ENCODE results near the gene CARMIL3. TPM values are rescaled to one million over a fixed set of nuclear protein-coding genes. Genes with fewer than 3 reads are reported as not detected.
"Not testable (repeated sequence)": the region's sequence is repeated elsewhere in the genome, so short reads cannot be mapped to it uniquely, and the experiment has no call there.

The CARMIL3 gene
- total RNA-seq, 1 donor from 2014 or later, result 1.5 TPM

GRCh38 chr14:24094841-24095270 lies 43.0 kb downstream of the CARMIL3 start:
- peak; percentile 72 for DNase-seq
- Mint-ChIP-seq H3K4me3 (peak overlapping the region; percentile 94), H3K36me3 (ENCODE audit: low read depth) (peaks cover 27% of the 10 kb centered on the region), H3K4me1 (peaks cover 34% of the 10 kb centered on the region), H3K27me3 (no peaks in the 10 kb centered on the region), H3K27ac (peak overlapping the region; percentile 94), H3K9me3 (no peaks in the 10 kb centered on the region)
- intact Hi-C loops (cut with micrococcal nuclease), result loop anchor here (1.0 to 5.0 kb wide), 7 partner anchors 14 to 108 kb away; partner anchors contain the start of genes DCAF11, DHRS4L2, IRF9 and NRL

DNA sequence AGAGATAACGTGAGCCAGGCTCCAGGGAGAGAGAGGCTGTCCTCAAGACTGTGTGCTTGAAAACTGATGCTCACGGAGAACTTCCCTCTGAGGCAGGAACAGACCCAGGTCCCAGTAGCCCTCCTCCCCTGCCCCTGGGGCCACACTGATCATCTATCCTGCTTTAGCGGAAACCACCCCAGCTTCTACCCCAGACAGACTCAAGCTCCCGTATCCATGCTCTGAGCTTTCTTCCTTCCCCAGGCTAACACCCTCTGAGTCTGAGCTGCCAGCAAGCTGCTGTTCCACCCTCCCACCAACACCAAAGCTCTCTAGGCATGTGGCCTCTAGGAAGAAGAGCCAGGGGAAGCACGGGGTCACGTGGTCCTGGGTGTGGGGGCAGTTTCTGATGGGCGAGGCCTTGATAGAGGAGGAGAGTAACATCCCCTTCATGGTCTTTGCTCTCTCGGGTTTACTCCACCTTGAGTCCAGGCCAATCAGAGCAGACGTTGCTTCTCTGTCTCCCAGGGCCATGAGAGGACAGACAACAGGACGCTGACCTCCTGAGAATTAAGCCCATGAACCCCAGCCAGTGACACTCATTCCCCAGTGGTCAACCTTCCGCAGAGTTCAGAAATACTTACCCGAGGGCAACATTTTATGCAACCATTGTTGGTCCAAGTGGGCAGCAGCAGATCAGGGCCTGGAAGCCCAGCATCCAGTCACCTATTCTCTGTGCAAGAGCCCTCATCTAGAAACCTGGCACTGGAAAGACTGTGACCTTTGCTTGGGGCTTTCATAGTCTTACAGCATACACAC lies 43.7 kb downstream of the CARMIL3 start:
- intact Hi-C loops (cut with micrococcal nuclease), result loop anchor here (1.0 to 2.0 kb wide), 3 partner anchors 14 to 66 kb away; partner anchors contain the start of genes IRF9, PSME2 and RNF31
- no peaks in the 10 kb centered on the region for H3K27me3 Mint-ChIP-seq
- H3K9me3 Mint-ChIP-seq, result no peaks in the 10 kb centered on the region
- peaks cover 32% of the 10 kb centered on the region for H3K36me3 Mint-ChIP-seq (ENCODE audit: low read depth)
- H3K4me3 Mint-ChIP-seq, result peak overlapping the region; percentile 94
- H3K27ac Mint-ChIP-seq, result peak overlapping the region; percentile 94
- peak; percentile 84 for DNase-seq
- H3K4me1 Mint-ChIP-seq, result peaks cover 32% of the 10 kb centered on the region

- Mint-ChIP-seq H3K27ac (peak overlapping the region; percentile 53), H3K36me3 (ENCODE audit: low read depth) (peaks cover 40% of the 10 kb centered on the region), H3K4me3 (peak overlapping the region; percentile 55), H3K9me3 (no peaks in the 10 kb centered on the region), H3K27me3 (no peaks in the 10 kb centered on the region), H3K4me1 (peaks cover 29% of the 10 kb centered on the region)
- no peak for DNase-seq
- intact Hi-C loops (cut with micrococcal nuclease), result no loop called here
These were observed 44.9 kb downstream of the CARMIL3 start for GRCh38 chr14:24096545-24097181.

- Mint-ChIP-seq H3K36me3 (ENCODE audit: low read depth) (peaks cover 51% of the 10 kb centered on the region), H3K27ac (no peak overlapping the region), H3K4me3 (no peak overlapping the region), H3K27me3 (no peaks in the 10 kb centered on the region), H3K4me1 (peaks cover 18% of the 10 kb centered on the region), H3K9me3 (no peaks in the 10 kb centered on the region)
- no peak for DNase-seq
- intact Hi-C loops (cut with micrococcal nuclease), result no loop called here
These were observed 46.6 kb downstream of the CARMIL3 start for GRCh38 chr14:24098229-24098926.

DNA sequence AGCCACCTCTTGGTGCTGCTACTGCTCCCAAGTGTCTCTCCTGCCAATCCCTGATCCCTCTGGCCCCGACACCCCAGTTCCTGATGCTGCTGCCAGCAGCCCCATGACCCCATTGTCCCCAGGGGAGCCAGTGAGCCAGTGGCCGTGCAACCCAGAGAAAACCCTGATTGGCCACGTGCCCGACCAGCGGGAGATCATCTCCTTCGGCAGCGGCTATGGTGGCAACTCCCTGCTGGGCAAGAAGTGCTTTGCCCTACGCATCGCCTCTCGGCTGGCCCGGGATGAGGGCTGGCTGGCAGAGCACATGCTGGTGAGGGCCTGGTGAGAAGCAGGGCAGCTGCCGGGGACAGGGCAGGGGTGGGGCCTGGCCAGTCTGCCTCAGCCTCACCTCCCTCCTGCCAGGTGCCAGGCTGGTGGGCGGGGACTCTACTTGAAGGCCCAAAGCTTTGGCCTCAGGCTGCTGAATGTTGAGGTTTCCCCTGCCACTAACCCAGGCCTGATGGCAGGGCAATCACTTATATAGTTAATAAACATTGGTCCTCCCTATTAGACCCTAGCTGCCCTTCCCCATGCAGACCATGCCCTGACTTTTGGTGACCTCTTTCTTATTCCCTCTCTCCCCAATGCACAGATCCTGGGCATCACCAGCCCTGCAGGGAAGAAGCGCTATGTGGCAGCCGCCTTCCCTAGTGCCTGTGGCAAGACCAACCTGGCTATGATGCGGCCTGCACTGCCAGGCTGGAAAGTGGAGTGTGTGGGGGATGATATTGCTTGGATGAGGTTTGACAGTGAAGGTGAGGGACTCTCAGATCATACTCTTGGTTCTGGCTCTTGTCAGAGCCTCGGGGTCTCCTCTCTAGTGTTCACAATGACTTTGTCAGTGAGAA lies 47.4 kb downstream of the CARMIL3 start:
- H3K36me3 Mint-ChIP-seq (ENCODE audit: low read depth), result peaks cover 59% of the 10 kb centered on the region
- H3K4me1 Mint-ChIP-seq, result peaks cover 15% of the 10 kb centered on the region
- H3K4me3 Mint-ChIP-seq, result no peak overlapping the region
- H3K27ac Mint-ChIP-seq, result no peak overlapping the region
- H3K27me3 Mint-ChIP-seq, result no peaks in the 10 kb centered on the region
- intact Hi-C loops (cut with micrococcal nuclease), result no loop called here
- H3K9me3 Mint-ChIP-seq, result no peaks in the 10 kb centered on the region
- DNase-seq, result no peak

- no peak overlapping the region for H3K27ac Mint-ChIP-seq
These were observed 48.6 kb downstream of the CARMIL3 start for GRCh38 chr14:24100197-24100981.

GRCh38 chr14:24100982-24101494 lies 49.2 kb downstream of the CARMIL3 start:
- H3K4me3 Mint-ChIP-seq, result no peak overlapping the region
- no peaks in the 10 kb centered on the region for H3K27me3 Mint-ChIP-seq
- peaks cover 10% of the 10 kb centered on the region for H3K4me1 Mint-ChIP-seq
- intact Hi-C loops (cut with micrococcal nuclease), result no loop called here
- H3K36me3 Mint-ChIP-seq (ENCODE audit: low read depth), result peaks cover 60% of the 10 kb centered on the region
- no peak for DNase-seq
- no peak overlapping the region for H3K27ac Mint-ChIP-seq
- no peaks in the 10 kb centered on the region for H3K9me3 Mint-ChIP-seq

More at GRCh38 chr14:24100197-24100981, 48.6 kb downstream of the CARMIL3 start:
- H3K4me3 Mint-ChIP-seq, result no peak overlapping the region
- H3K27me3 Mint-ChIP-seq, result no peaks in the 10 kb centered on the region
- intact Hi-C loops (cut with micrococcal nuclease), result no loop called here
- H3K4me1 Mint-ChIP-seq, result peaks cover 13% of the 10 kb centered on the region
- H3K9me3 Mint-ChIP-seq, result no peaks in the 10 kb centered on the region
- no peak for DNase-seq
- H3K36me3 Mint-ChIP-seq (ENCODE audit: low read depth), result peaks cover 62% of the 10 kb centered on the region

DNA sequence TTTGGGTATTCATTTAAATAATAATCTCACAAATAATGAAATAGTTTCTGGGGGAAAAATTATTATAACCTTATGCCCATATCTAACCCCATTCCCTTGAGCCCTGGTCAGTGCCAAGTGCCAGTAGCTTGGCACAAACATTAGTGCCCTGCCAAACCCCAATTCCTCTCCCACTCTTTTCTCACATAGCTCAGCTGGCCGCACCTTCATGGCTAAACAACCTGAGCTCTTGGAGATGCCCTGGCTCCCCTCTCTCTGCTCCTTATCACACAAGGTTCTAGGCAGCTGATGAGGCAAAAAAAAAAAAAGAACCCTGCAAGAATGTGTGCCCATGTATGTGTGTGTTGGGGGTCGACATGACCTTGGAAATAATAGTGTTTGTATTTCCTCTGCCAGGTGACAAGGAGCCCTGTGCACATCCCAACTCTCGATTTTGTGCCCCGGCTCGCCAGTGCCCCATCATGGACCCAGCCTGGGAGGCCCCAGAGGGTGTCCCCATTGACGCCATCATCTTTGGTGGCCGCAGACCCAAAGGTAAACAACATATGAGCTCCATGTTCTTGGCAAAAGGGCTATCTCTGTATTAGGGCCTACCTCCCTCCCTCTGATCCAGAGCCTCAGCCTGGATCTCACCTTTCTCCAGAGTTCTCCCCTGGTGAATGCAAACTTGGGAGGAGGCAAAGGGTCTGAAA lies 50.7 kb downstream of the CARMIL3 start:
- intact Hi-C loops (cut with micrococcal nuclease), result no loop called here
- Mint-ChIP-seq H3K4me3 (no peak overlapping the region), H3K27ac (no peak overlapping the region), H3K9me3 (no peaks in the 10 kb centered on the region), H3K36me3 (ENCODE audit: low read depth) (peaks cover 53% of the 10 kb centered on the region), H3K4me1 (peaks cover 8% of the 10 kb centered on the region), H3K27me3 (no peaks in the 10 kb centered on the region)
- DNase-seq, result no peak

GRCh38 chr14:24103451-24103850 lies 51.6 kb downstream of the CARMIL3 start:
- no peaks in the 10 kb centered on the region for H3K27me3 Mint-ChIP-seq
- peaks cover 50% of the 10 kb centered on the region for H3K36me3 Mint-ChIP-seq (ENCODE audit: low read depth)
- intact Hi-C loops (cut with micrococcal nuclease), result no loop called here
- DNase-seq, result no peak
- H3K4me3 Mint-ChIP-seq, result no peak overlapping the region
- peaks cover 13% of the 10 kb centered on the region for H3K4me1 Mint-ChIP-seq
- peak overlapping the region; percentile 2 for H3K27ac Mint-ChIP-seq
- no peaks in the 10 kb centered on the region for H3K9me3 Mint-ChIP-seq

DNA sequence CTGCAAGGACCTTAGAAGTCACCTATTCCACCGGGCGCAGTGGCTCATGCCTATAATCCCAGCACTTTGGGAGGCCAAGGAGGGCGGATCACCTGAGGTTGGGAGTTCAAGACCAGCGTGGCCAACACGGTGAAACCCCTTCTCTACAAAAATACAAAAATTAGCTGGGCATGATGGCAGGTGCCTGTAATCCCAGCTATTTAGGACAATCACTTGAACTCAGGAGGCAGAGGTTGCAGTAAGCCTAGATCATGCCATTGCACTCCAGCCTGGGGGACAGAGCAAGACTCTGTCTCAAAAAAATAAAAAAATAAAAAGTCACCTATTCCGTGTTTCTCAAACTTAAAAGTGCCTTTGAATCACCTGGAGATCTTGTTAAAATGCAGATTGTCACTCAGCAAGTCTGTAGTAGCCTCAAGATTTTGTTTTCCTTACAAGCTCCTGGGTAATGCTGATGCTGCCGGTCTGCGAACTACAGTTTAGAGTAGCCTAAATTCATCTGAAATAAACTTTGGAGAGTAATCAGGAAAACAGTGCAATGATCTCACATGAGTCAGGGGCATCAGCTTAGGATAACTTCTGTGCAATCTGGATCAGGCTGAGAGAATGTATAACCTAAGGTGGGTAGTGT lies 53.9 kb downstream of the CARMIL3 start:
- intact Hi-C loops (cut with micrococcal nuclease); H3K27me3 Mint-ChIP-seq; DNase-seq; H3K4me3 Mint-ChIP-seq; H3K9me3 Mint-ChIP-seq: not testable (repeated sequence)
- peak overlapping the region; percentile 34 for H3K27ac Mint-ChIP-seq
- H3K36me3 Mint-ChIP-seq (ENCODE audit: low read depth), result peaks cover 36% of the 10 kb centered on the region
- H3K4me1 Mint-ChIP-seq, result peaks cover 22% of the 10 kb centered on the region

- Mint-ChIP-seq H3K4me1 (peaks cover 23% of the 10 kb centered on the region), H3K36me3 (ENCODE audit: low read depth) (peaks cover 30% of the 10 kb centered on the region), H3K9me3 (no peaks in the 10 kb centered on the region), H3K27ac (no peak overlapping the region), H3K4me3 (no peak overlapping the region), H3K27me3 (no peaks in the 10 kb centered on the region)
- no peak for DNase-seq
- intact Hi-C loops (cut with micrococcal nuclease), result no loop called here
These were observed 55.0 kb downstream of the CARMIL3 start for GRCh38 chr14:24106672-24107271.

All from activated CD4-positive, alpha-beta T cell treated with anti-CD3 and anti-CD28 coated beads, Interleukin-2, amount 10 ng/mL, durations not matched to agents 24 days and 14 days (primary cell).